NB4 (cell line): ENCODE measurements around the gene NCS1.

Source experiments
- POLR2A ChIP-seq: IDR thresholded peaks from 2 replicates; pipeline ENCODE4 v1.6.1; 2011; ENCODE audit warnings: mild to moderate bottlenecking; ENCODE audit not compliant: insufficient read length; ENCODE audit errors: extremely low read depth
- TF ChIP-seq, protein P1 (sequence below): IDR thresholded peaks from one replicate; pipeline ENCODE4 v1.5.1; 2012; ENCODE audit warnings: low read depth, low read length

- TF ChIP-seq, protein P1, sequence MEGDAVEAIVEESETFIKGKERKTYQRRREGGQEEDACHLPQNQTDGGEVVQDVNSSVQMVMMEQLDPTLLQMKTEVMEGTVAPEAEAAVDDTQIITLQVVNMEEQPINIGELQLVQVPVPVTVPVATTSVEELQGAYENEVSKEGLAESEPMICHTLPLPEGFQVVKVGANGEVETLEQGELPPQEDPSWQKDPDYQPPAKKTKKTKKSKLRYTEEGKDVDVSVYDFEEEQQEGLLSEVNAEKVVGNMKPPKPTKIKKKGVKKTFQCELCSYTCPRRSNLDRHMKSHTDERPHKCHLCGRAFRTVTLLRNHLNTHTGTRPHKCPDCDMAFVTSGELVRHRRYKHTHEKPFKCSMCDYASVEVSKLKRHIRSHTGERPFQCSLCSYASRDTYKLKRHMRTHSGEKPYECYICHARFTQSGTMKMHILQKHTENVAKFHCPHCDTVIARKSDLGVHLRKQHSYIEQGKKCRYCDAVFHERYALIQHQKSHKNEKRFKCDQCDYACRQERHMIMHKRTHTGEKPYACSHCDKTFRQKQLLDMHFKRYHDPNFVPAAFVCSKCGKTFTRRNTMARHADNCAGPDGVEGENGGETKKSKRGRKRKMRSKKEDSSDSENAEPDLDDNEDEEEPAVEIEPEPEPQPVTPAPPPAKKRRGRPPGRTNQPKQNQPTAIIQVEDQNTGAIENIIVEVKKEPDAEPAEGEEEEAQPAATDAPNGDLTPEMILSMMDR, result no peak
- no peak for TF ChIP-seq POLR2A
These were observed 8.3 kb downstream of the NCS1 start for GRCh38 chr9:130180516-130180915.
